HG03342 (cell line): ENCODE data around the gene PEDS1.
A peak's percentile ranks its signal among the peaks of the same experiment; 100 is the strongest.
"Not testable (repeated sequence)": the region's sequence is repeated elsewhere in the genome, so short reads cannot be mapped to it uniquely, and the experiment has no call there.

ENCODE experiments used
- ATAC-seq: cut with Tn5 transposase; IDR thresholded peaks from one replicate; pipeline ENCODE4 v1.9.1; 2021; ENCODE audit warnings: mild to moderate bottlenecking, moderate library complexity; ENCODE audit not compliant: unreplicated experiment

The PEDS1 gene

GRCh38 chr20:50115041-50115512 is 38.4 kb downstream of the PEDS1 start:
- no peak for ATAC-seq

DNA sequence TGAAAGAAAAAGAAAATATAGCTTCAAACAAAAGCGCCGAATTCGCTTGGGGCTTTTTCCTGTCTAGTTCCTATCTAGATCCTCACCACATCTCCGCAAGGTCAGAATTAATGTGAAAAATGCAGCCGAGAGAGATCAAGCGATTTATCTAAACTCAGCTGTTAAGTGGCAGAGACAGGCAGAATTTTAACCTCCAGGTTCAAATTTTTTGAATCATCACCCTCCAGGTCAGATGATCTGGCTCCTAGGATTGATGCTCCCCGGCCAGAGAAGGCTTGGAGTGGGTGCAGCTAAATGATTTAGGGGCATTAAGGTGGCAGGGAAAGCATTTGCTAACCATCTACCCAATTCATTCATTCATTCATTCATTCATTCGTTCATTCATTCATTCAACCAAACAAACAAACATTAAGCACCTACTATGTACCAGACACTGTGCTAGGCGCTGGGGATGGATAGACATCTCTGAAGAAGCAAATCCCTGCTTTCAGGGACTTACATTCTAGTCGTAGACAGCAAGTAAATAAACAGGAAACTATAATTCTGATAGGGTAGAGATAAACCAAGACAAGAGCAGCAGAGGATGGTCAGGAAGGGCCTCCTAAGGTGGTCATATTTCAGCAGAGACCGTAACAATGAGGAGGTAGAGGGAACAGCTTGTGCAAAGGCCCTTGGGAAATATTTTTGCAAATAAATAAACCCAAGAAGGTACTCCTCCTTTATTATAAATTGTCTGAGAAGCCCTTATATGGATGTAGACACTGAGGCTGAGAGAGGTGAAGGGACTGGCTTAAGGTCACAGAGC is 39.9 kb downstream of the PEDS1 start:
- ATAC-seq = no peak

- peak; percentile 37 for ATAC-seq
Observed at GRCh38 chr20:50112512-50113419, 40.8 kb downstream of the PEDS1 start, which contains the start of gene UBE2V1. TSS of gene UBE2V1 (minus strand) at chr20:50113150. CDS start at chr20:50113128, 22 bp downstream.

- ATAC-seq = no peak
Observed at GRCh38 chr20:50111829-50112495, 41.6 kb downstream of the PEDS1 start.

GRCh38 chr20:50111120-50111828 is 42.2 kb downstream of the PEDS1 start:
- no peak for ATAC-seq

- peak; percentile 53 for ATAC-seq
Observed at GRCh38 chr20:50110141-50111047, 43.1 kb downstream of the PEDS1 start.

GRCh38 chr20:50108556-50109235 is 44.8 kb downstream of the PEDS1 start:
- no peak for ATAC-seq

- no peak for ATAC-seq
Observed at GRCh38 chr20:50107796-50108331, 45.7 kb downstream of the PEDS1 start.

DNA sequence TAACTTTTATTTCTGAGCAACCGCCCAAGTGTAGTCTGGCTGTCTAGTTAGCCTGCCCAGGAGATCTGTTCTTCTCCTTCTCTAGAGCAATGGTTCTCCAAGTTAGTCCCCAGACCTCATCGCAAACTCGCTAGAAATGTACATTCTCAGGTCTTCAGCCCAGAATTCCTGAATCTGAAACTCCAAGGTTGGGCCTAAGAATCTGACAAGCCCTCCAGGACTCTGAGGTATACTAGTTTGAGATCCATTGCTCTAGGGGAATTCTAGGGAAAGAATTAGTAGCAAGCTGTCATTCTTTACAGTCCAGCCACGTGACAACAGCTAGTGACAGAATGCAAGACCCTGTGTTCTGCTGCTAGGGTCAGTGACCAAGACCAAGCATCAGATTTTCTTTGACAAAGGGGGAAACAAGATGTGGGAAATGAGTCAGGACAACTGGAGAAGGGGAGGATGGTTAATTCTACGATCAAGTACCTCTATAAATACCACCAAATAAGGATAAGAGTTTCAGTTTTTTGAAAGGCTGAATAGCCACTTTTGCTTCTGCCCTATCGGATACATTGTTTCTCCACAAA is 46.4 kb downstream of the PEDS1 start:
- no peak for ATAC-seq

- ATAC-seq = not testable (repeated sequence)
Observed at GRCh38 chr20:50106669-50107068, 46.9 kb downstream of the PEDS1 start.
